Natural killer cell (primary cell): Measurements from ENCODE around the gene GBP6. TPM values are rescaled to one million over a fixed set of nuclear protein-coding genes. Genes with fewer than 3 reads are reported as not detected.
"Not testable (repeated sequence)": the region's sequence is repeated elsewhere in the genome, so short reads cannot be mapped to it uniquely, and the experiment has no call there.

Experiments used
- ATAC-seq, 3 donors: fragments of 150-1000 bp in 2 of 3; fragments of 200-7000 bp in 1 of 3; cut with Tn5 transposase; 1 replicate in 1 of 3; 2 replicates in 2 of 3; pipeline ENCODE4 v1.10.0; 2021; ENCODE audit warnings: mild to moderate bottlenecking in 2 of 3, moderate library complexity in 2 of 3
- DNase-seq, 2 donors: peaks; one replicate each; pipeline versions ENCODE4 v3.0.0 to v3.0.0-alpha.2; 2013 to 2021; ENCODE audit warnings: mixed read lengths in 1 of 2
- H3K27ac ChIP-seq: one replicate; pipeline ENCODE4 v1.5.1; 2013; ENCODE audit warnings: mild to moderate bottlenecking, low read length
- H3K27me3 ChIP-seq: one replicate; pipeline ENCODE4 v1.6.1; 2013; ENCODE audit warnings: low read length; ENCODE audit not compliant: control insufficient read depth, insufficient read depth
- H3K36me3 ChIP-seq: one replicate; pipeline ENCODE4 v1.6.1; 2013; ENCODE audit warnings: low read length; ENCODE audit not compliant: control insufficient read depth, insufficient read depth
- H3K4me1 ChIP-seq: one replicate; pipeline ENCODE4 v1.6.1; 2013; ENCODE audit warnings: low read length; ENCODE audit not compliant: control insufficient read depth, insufficient read depth
- H3K4me3 ChIP-seq: one replicate; pipeline ENCODE4 v1.5.1; 2013; ENCODE audit warnings: low read length
- H3K9me3 ChIP-seq: one replicate; pipeline ENCODE4 v1.6.1; 2013; ENCODE audit warnings: low read length; ENCODE audit not compliant: control insufficient read depth, insufficient read depth
- H3K27ac Mint-ChIP-seq, 2 donors: one replicate each; pipeline ENCODE4 v1.8.0; 2022; ENCODE audit warnings: mild to moderate bottlenecking in 2 of 2, mixed read lengths in 2 of 2, moderate library complexity in 1 of 2
- H3K27me3 Mint-ChIP-seq, 2 donors: one replicate each; pipeline ENCODE4 v1.8.0; 2022; ENCODE audit warnings: low read depth in 2 of 2, mixed read lengths in 2 of 2
- H3K36me3 Mint-ChIP-seq: one replicate; pipeline ENCODE4 v1.8.0; 2022; ENCODE audit warnings: mixed read lengths
- H3K4me1 Mint-ChIP-seq, 2 donors: one replicate each; pipeline ENCODE4 v1.8.0; 2022; ENCODE audit warnings: mixed read lengths in 2 of 2
- H3K4me3 Mint-ChIP-seq: one replicate; pipeline ENCODE4 v1.8.0; 2022; ENCODE audit warnings: mild to moderate bottlenecking, moderate library complexity, mixed read lengths
- H3K9me3 Mint-ChIP-seq, 2 donors: one replicate each; pipeline ENCODE4 v1.8.0; 2022; ENCODE audit warnings: mixed read lengths in 2 of 2
- CTCF ChIP-seq: fragments of 200-600 bp; IDR thresholded peaks from one replicate; pipeline ENCODE4 v1.8.0; 2022; ENCODE audit warnings: antibody characterized with exemption
- WGBS: methylation state at CpG from one replicate; pipeline ENCODE4 v1.1.7; 2013; ENCODE audit warnings: missing lambda C conversion rate; ENCODE audit not compliant: insufficient coverage; 5-methylcytosine and 5-hydroxymethylcytosine counted together
- intact Hi-C: fragments of 100-400 bp; cut with micrococcal nuclease; formaldehyde crosslinking; loops from one replicate; pipeline ENCODE4 v1.14.2; 2022
- total RNA-seq, 4 donors: library from RNA; stranded (reverse); fragments of 120-200 nt in 1 of 4; gene quantifications; one replicate each; pipeline versions ENCODE4 v1.2.3 to v1.2.4, GENCODE V29; 2013 to 2022

Gene GBP6
- total RNA-seq, 3 donors from 2014 or later (not counting 1 experiment from before 2014, with no cell fraction given): 0.23 to 0.40 (median 0.39) TPM

GRCh38 chr1:89369331-89369730 is 5.5 kb downstream of the GBP6 start:
- Histone ChIP-seq H3K4me1 (no peaks in the 10 kb centered on the region), H3K36me3 (no peaks in the 10 kb centered on the region), H3K27ac (no peak overlapping the region), H3K9me3 (no peaks in the 10 kb centered on the region), H3K4me3 (no peak overlapping the region), H3K27me3 (no peaks in the 10 kb centered on the region)
- Mint-ChIP-seq H3K4me1 (no peaks in the 10 kb centered on the region), H3K4me3 (no peak overlapping the region), H3K27me3 (peaks cover 4 to 10% of the 10 kb centered on the region in 2 donors), H3K9me3 (no peaks in the 10 kb centered on the region), H3K27ac (no peak overlapping the region), H3K36me3 (no peaks in the 10 kb centered on the region)
- no peak for DNase-seq
- intact Hi-C loops: no loop called here
- ATAC-seq: no peak
- 98% methylated on average over 7 of the region's 8 CpGs for WGBS
- TF ChIP-seq CTCF: no peak

GRCh38 chr1:89373810-89374209 is 10.0 kb downstream of the GBP6 start:
- H3K9me3 Mint-ChIP-seq, intact Hi-C loops, DNase-seq, ATAC-seq, H3K36me3 ChIP-seq, H3K27ac Mint-ChIP-seq, H3K9me3 ChIP-seq, H3K4me1 ChIP-seq, H3K27me3 ChIP-seq, H3K27ac ChIP-seq, H3K4me3 Mint-ChIP-seq, H3K4me3 ChIP-seq, H3K4me1 Mint-ChIP-seq, H3K36me3 Mint-ChIP-seq: not testable (repeated sequence)
- H3K27me3 Mint-ChIP-seq: peaks cover 10 to 22% of the 10 kb centered on the region in 2 donors
- WGBS: 100% methylated on average over 2 of the region's 4 CpGs

- DNase-seq: no peak
- no peaks in the 10 kb centered on the region for H3K36me3 Mint-ChIP-seq
- intact Hi-C loops: no loop called here
- Histone ChIP-seq H3K4me1 (no peaks in the 10 kb centered on the region), H3K27me3 (no peaks in the 10 kb centered on the region), H3K4me3 (no peak overlapping the region), H3K27ac (no peak overlapping the region), H3K9me3 (no peaks in the 10 kb centered on the region), H3K36me3 (no peaks in the 10 kb centered on the region)
- no peak for ATAC-seq
- no peaks in the 10 kb centered on the region for H3K9me3 Mint-ChIP-seq
- H3K4me1 Mint-ChIP-seq: no peaks in the 10 kb centered on the region
- no peak overlapping the region for H3K27ac Mint-ChIP-seq
- H3K27me3 Mint-ChIP-seq: peaks cover 7 to 15% of the 10 kb centered on the region in 2 donors
- H3K4me3 Mint-ChIP-seq: no peak overlapping the region
- no peak for TF ChIP-seq CTCF
Observed at GRCh38 chr1:89378001-89378400, 14.1 kb downstream of the GBP6 start.

GRCh38 chr1:89381618-89382017 is 17.8 kb downstream of the GBP6 start:
- no peaks in the 10 kb centered on the region for H3K4me1 ChIP-seq
- H3K27me3 ChIP-seq: no peaks in the 10 kb centered on the region
- no peaks in the 10 kb centered on the region for H3K27me3 Mint-ChIP-seq
- no peaks in the 10 kb centered on the region for H3K36me3 Mint-ChIP-seq
- H3K9me3 Mint-ChIP-seq: no peaks in the 10 kb centered on the region
- H3K27ac Mint-ChIP-seq: no peak overlapping the region
- ATAC-seq (no peak), DNase-seq (no peak)
- no peak overlapping the region for H3K27ac ChIP-seq
- no peaks in the 10 kb centered on the region for H3K4me1 Mint-ChIP-seq
- TF ChIP-seq CTCF: no peak
- intact Hi-C loops: no loop called here
- H3K9me3 ChIP-seq: no peaks in the 10 kb centered on the region
- no peaks in the 10 kb centered on the region for H3K36me3 ChIP-seq
- H3K4me3 Mint-ChIP-seq: no peak overlapping the region
- 96% methylated on average over 6 of the region's 6 CpGs for WGBS
- H3K4me3 ChIP-seq: no peak overlapping the region
